Glutamatergic neuron (in vitro differentiated cells): Measurements from ENCODE around the gene GPR132. TPM values are rescaled to one million over a fixed set of nuclear protein-coding genes. Genes with fewer than 3 reads are reported as not detected.
A peak's percentile ranks its signal among the peaks of the same experiment; 100 is the strongest.

Experiments used
- DNase-seq: peaks from one replicate; pipeline ENCODE4 v3.0.0; 2022
- H3K27ac Mint-ChIP-seq: one replicate; pipeline ENCODE4 v1.8.0; 2020; ENCODE audit warnings: mild to moderate bottlenecking, mixed read lengths, inconsistent platforms; ENCODE audit not compliant: unreplicated experiment
- H3K27me3 Mint-ChIP-seq: one replicate; pipeline ENCODE4 v1.8.0; 2020; ENCODE audit warnings: mild to moderate bottlenecking, moderate library complexity, mixed read lengths, inconsistent platforms; ENCODE audit not compliant: unreplicated experiment
- H3K36me3 Mint-ChIP-seq: one replicate; pipeline ENCODE4 v1.8.0; 2020; ENCODE audit warnings: mild to moderate bottlenecking, mixed read lengths, inconsistent platforms; ENCODE audit not compliant: unreplicated experiment
- H3K4me1 Mint-ChIP-seq: one replicate; pipeline ENCODE4 v1.8.0; 2020; ENCODE audit warnings: mild to moderate bottlenecking, low read depth, mixed read lengths, inconsistent platforms; ENCODE audit not compliant: unreplicated experiment
- H3K4me3 Mint-ChIP-seq: one replicate; pipeline ENCODE4 v1.8.0; 2020; ENCODE audit warnings: mild to moderate bottlenecking, mixed read lengths, inconsistent platforms; ENCODE audit not compliant: unreplicated experiment
- H3K9me3 Mint-ChIP-seq: one replicate; pipeline ENCODE4 v1.8.0; 2020; ENCODE audit warnings: mild to moderate bottlenecking, moderate library complexity, mixed read lengths, inconsistent platforms; ENCODE audit not compliant: unreplicated experiment
- total RNA-seq: library from RNA; stranded (reverse); fragmentation: NEBNext Ultra II Directional; extraction: Animal tissue kit (Norgen Biotek cat#: 25700); gene quantifications from one replicate; pipeline ENCODE4 v1.2.1, GENCODE V29; 2021; ENCODE audit not compliant: unreplicated experiment
- TF ChIP-seq, protein P1 (sequence below): fragments of 200-600 bp; sonication (generic); IDR thresholded peaks from one replicate; pipeline ENCODE4 v1.5.0; 2021; ENCODE audit not compliant: partially characterized antibody, unreplicated experiment

The GPR132 gene
- total RNA-seq, 1 donor from 2014 or later: not detected

DNA sequence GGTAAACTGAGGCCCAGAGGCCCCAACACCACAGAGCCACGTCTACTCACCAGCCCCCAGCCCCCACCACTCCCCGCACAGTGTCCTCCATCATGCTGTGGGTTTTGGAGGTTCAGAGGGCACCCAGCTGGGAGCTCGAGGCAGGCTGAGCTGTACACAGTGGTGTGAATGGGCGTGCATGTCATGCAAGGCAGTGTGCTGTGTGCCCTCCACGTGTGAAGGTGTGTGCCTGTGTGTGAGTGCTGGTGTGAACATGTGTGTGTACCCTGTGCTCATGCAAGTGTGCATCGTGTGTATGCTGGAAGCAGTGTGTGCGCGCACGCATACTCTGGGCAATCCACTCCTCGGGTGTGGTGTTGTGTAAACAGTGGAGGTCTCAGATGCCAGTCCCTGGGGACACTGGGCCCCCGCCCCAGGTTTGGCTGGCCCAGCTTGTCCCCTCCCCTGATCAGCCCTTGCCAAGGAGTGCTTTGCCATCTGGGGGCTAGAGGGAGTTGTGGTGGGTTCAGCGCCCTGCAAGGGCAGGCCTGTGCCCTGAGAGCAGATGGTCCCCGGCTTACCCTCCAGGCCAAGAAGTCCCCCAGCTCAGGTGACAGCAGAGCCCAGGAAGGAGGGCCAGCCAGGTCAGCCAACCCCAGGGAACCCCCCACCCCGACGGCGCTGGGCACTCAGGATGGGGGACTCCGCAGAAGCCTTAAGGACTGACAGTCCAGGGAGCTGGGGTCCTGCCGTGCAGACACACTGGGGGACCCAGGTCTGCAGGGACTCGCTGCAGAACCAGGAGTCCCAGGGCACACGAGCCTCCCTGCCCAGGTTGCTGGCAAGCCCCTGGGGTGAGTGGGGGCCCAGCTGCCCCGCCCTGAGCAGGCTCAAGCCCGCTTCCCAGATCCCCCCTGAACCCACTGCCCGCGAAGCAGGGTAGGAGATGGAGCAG is 23.8 kb upstream of the GPR132 start:
- peaks cover 2% of the 10 kb centered on the region for H3K4me1 Mint-ChIP-seq
- H3K4me3 Mint-ChIP-seq: peak overlapping the region; percentile 52
- no peaks in the 10 kb centered on the region for H3K36me3 Mint-ChIP-seq
- peaks cover 2% of the 10 kb centered on the region for H3K27me3 Mint-ChIP-seq
- TF ChIP-seq, protein P1, sequence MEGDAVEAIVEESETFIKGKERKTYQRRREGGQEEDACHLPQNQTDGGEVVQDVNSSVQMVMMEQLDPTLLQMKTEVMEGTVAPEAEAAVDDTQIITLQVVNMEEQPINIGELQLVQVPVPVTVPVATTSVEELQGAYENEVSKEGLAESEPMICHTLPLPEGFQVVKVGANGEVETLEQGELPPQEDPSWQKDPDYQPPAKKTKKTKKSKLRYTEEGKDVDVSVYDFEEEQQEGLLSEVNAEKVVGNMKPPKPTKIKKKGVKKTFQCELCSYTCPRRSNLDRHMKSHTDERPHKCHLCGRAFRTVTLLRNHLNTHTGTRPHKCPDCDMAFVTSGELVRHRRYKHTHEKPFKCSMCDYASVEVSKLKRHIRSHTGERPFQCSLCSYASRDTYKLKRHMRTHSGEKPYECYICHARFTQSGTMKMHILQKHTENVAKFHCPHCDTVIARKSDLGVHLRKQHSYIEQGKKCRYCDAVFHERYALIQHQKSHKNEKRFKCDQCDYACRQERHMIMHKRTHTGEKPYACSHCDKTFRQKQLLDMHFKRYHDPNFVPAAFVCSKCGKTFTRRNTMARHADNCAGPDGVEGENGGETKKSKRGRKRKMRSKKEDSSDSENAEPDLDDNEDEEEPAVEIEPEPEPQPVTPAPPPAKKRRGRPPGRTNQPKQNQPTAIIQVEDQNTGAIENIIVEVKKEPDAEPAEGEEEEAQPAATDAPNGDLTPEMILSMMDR: no peak
- peaks cover 9% of the 10 kb centered on the region for H3K9me3 Mint-ChIP-seq
- no peak for DNase-seq
- H3K27ac Mint-ChIP-seq: no peak overlapping the region

DNA sequence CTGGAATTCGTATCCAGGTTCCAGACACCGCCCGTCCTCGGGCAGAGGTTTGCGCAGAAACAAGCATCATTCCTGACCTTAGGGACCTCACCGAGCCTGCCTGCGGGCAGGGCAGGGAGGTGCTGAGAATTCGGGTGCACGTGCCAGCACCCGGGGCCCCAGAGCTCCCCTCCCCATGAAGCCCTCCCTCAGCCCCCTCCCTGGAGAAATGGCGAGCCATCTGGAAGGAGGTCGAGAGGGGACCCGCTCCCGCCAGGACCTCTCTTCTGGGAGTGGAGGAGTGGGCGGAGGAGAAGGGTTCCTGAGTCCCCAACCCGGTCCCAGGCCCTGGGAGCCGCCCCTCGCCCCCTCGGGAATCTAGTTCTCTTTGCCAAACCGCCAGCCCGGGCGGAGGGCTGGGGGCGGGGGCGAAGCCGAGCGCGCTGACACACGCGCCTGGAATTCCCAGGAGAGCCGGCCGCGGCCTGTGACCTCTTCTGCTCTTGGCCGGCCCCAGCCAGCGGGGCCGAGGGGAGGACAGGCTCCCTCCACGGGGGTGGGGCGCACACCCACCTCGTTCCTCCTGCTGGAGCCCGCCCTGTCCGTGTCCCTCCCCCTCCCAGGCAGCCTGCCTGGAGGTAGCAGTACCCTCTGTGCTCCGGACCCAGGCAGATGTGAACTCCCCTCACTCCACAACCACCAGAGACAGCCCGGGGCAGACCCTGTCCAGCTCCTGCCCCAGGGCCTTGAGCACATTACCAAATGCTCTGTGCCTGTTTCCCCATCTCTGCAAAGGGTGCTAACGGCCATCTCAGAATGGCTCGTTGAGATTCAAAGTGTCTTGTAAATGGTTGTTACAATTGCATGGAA is 23.0 kb upstream of the GPR132 start:
- TF ChIP-seq, protein P1: no peak
- Mint-ChIP-seq H3K4me3 (peak overlapping the region; percentile 82), H3K9me3 (peaks cover 9% of the 10 kb centered on the region), H3K36me3 (no peaks in the 10 kb centered on the region), H3K27ac (no peak overlapping the region), H3K27me3 (peaks cover 2% of the 10 kb centered on the region), H3K4me1 (peaks cover 2% of the 10 kb centered on the region)
- peak; percentile 80 for DNase-seq

DNA sequence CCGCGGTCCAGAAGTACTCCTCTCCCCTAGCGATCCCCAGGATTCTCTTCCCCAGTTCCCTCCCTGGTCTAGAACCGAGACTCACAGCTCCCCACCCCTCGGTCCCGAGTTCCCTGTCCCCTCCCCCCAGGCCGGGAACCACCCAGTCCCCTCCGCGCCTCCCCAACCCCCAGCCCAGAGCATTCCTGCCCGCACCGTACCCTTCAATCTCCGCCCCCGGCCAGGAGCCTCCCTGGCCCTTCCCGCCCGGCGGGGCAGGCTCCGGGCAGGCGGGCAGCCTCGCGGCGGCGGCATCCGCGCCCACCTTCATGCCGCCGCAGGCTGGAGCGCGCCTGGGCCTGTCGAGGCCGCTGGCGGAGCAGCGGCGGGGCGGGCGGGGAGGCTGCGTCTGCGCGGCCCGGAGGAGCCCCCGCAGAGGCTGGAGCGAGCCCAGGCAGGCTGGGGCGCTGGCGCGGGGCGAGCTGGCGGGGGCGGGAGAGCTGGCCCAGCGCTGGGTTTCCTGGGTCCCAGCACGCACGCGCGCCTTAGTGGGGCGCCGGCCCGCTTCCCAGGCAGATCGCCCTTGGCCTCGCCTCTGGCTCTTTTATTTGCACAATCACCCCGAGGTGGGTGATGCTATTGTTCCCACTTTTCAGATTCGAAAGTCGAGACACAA is 22.2 kb upstream of the GPR132 start:
- TF ChIP-seq, protein P1: no peak
- no peak for DNase-seq
- Mint-ChIP-seq H3K27me3 (peaks cover 2% of the 10 kb centered on the region), H3K4me3 (peak overlapping the region; percentile 82), H3K36me3 (no peaks in the 10 kb centered on the region), H3K9me3 (peaks cover 9% of the 10 kb centered on the region), H3K27ac (no peak overlapping the region), H3K4me1 (peaks cover 2% of the 10 kb centered on the region)

DNA sequence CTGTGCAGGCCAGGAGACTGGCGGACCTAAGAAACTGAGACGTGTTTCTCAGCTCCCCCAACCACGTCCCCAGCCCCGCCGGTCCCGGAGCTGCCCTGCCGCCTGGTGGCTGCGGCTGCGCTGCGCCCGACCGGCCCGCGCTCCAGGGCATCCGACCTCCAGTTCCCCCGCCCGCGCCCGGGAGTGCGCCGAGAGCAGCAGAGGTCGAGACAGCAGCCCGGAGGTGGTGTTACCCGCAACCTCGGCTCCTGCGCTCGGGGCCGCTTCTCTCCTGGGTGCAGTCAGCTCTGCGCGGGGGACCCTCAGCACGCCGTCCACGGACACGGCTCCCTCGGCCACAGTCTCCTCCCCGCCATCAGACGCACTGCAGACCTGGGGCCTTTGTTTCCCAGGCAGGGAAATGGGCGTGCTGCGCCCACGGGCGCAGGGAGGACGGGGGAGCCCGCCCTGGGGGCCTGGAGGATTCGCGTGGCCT is 21.6 kb upstream of the GPR132 start:
- TF ChIP-seq, protein P1: peak; percentile 75
- Mint-ChIP-seq H3K27me3 (peaks cover 2% of the 10 kb centered on the region), H3K27ac (no peak overlapping the region), H3K9me3 (peaks cover 5% of the 10 kb centered on the region), H3K4me1 (peaks cover 2% of the 10 kb centered on the region), H3K4me3 (no peak overlapping the region), H3K36me3 (no peaks in the 10 kb centered on the region)
- DNase-seq: peak; percentile 91
